NCI-H2227 (cell line): Measurements from ENCODE around the gene MARK3.

Experiments used
- DNase-seq: peaks from one replicate; lab custom pipeline; 2025; ENCODE audit not compliant: unreplicated experiment; lab: John Stamatoyannopoulos, UW

MARK3 gene

GRCh38 chr14:103366741-103367140 is 18.5 kb upstream of the MARK3 start:
- DNase-seq = no peak

- DNase-seq = no peak
These were observed 17.2 kb upstream of the MARK3 start for GRCh38 chr14:103367995-103368394.

GRCh38 chr14:103370087-103370486 is 15.1 kb upstream of the MARK3 start:
- DNase-seq = no peak

- no peak for DNase-seq
These were observed 13.2 kb upstream of the MARK3 start for GRCh38 chr14:103372017-103372416.

- DNase-seq = no peak
These were observed 12.5 kb upstream of the MARK3 start for GRCh38 chr14:103372552-103373304.

- peak; percentile 12 for DNase-seq
These were observed 11.1 kb upstream of the MARK3 start for GRCh38 chr14:103374121-103374520.

GRCh38 chr14:103377522-103378037 is 7.6 kb upstream of the MARK3 start:
- DNase-seq = no peak

GRCh38 chr14:103378038-103378854 is 7.0 kb upstream of the MARK3 start:
- DNase-seq = no peak

GRCh38 chr14:103380719-103381377 is 4.4 kb upstream of the MARK3 start:
- DNase-seq = no peak

GRCh38 chr14:103382376-103382775 is 2.8 kb upstream of the MARK3 start:
- no peak for DNase-seq

- no peak for DNase-seq
These were observed 614 bp upstream of the MARK3 start for GRCh38 chr14:103384450-103385151.

- peak; percentile 35 for DNase-seq
These were observed 906 bp downstream of the MARK3 start for GRCh38 chr14:103385929-103386712.

- peak; percentile 7 for DNase-seq
These were observed 1.6 kb downstream of the MARK3 start for GRCh38 chr14:103386713-103387329.

GRCh38 chr14:103388664-103389063 is 3.4 kb downstream of the MARK3 start:
- no peak for DNase-seq

GRCh38 chr14:103390605-103391004 is 5.4 kb downstream of the MARK3 start:
- no peak for DNase-seq

- peak; percentile 56 for DNase-seq
These were observed 5.8 kb downstream of the MARK3 start for GRCh38 chr14:103391048-103391447.

- DNase-seq = no peak
These were observed 6.9 kb downstream of the MARK3 start for GRCh38 chr14:103392106-103392505.

GRCh38 chr14:103392572-103392971 is 7.4 kb downstream of the MARK3 start:
- no peak for DNase-seq

GRCh38 chr14:103393070-103393469 is 7.9 kb downstream of the MARK3 start:
- DNase-seq = no peak
